GM11168 (cell line): ENCODE measurements around the gene HNMT.

Experiments
- in situ Hi-C: fragments of 300-500 bp; cut with MboI; formaldehyde crosslinking; loops from one replicate; pipeline ENCODE4 v1.12.0; 2022; ENCODE audit warnings: low sequenced_read_pairs; ENCODE audit not compliant: unreplicated experiment

The HNMT gene

GRCh38 chr2:137944714-137945113 is 19.6 kb upstream of the HNMT start:
- in situ Hi-C loops, result loop anchor here (10.0 kb wide), 1 partner anchor 850 kb away; no protein-coding TSS in a partner anchor

- in situ Hi-C loops, result loop anchor here (10.0 kb wide), 1 partner anchor 850 kb away; no protein-coding TSS in a partner anchor
Observed at GRCh38 chr2:137945229-137945628, 19.0 kb upstream of the HNMT start.

- in situ Hi-C loops, result loop anchor here (10.0 kb wide), 1 partner anchor 849 kb away; no protein-coding TSS in a partner anchor
Observed at GRCh38 chr2:137946227-137946626, 18.0 kb upstream of the HNMT start.

- in situ Hi-C loops, result loop anchor here (10.0 kb wide), 1 partner anchor 848 kb away; no protein-coding TSS in a partner anchor
Observed at GRCh38 chr2:137947032-137947727, 17.1 kb upstream of the HNMT start.

- in situ Hi-C loops, result loop anchor here (10.0 kb wide), 1 partner anchor 847 kb away; no protein-coding TSS in a partner anchor
Observed at GRCh38 chr2:137947728-137948336, 16.4 kb upstream of the HNMT start.

- in situ Hi-C loops, result loop anchor here (10.0 kb wide), 1 partner anchor 846 kb away; no protein-coding TSS in a partner anchor
Observed at GRCh38 chr2:137948894-137949293, 15.4 kb upstream of the HNMT start.

- in situ Hi-C loops, result no loop called here
Observed at GRCh38 chr2:137950238-137950637, 14.0 kb upstream of the HNMT start.

GRCh38 chr2:137951586-137951985 is 12.7 kb upstream of the HNMT start:
- in situ Hi-C loops, result no loop called here

GRCh38 chr2:137952586-137953129 is 11.6 kb upstream of the HNMT start:
- in situ Hi-C loops, result no loop called here

- in situ Hi-C loops, result no loop called here
Observed at GRCh38 chr2:137955536-137955935, 8.7 kb upstream of the HNMT start.

- in situ Hi-C loops, result no loop called here
Observed at GRCh38 chr2:137957033-137957432, 7.2 kb upstream of the HNMT start.

GRCh38 chr2:137959166-137959565 is 5.1 kb upstream of the HNMT start:
- in situ Hi-C loops, result no loop called here

- in situ Hi-C loops, result no loop called here
Observed at GRCh38 chr2:137960223-137960622, 4.0 kb upstream of the HNMT start.

- in situ Hi-C loops, result no loop called here
Observed at GRCh38 chr2:137961602-137962001, 2.7 kb upstream of the HNMT start.

GRCh38 chr2:137963535-137964065 is 673 bp upstream of the HNMT start:
- in situ Hi-C loops, result no loop called here

- in situ Hi-C loops, result no loop called here
Observed at GRCh38 chr2:137964859-137965459, 686 bp downstream of the HNMT start.

GRCh38 chr2:137966043-137966442 is 1.8 kb downstream of the HNMT start:
- in situ Hi-C loops, result no loop called here

GRCh38 chr2:137967042-137967441 is 2.8 kb downstream of the HNMT start:
- in situ Hi-C loops, result no loop called here

- in situ Hi-C loops, result no loop called here
Observed at GRCh38 chr2:137968477-137969417, 4.5 kb downstream of the HNMT start.

- in situ Hi-C loops, result no loop called here
Observed at GRCh38 chr2:137969418-137969765, 5.1 kb downstream of the HNMT start.
